GM10248 (cell line): Measurements from ENCODE around the gene C8G.

ENCODE experiments used
- CTCF ChIA-PET: fragments of 300-600 bp; sonication (Branson Sonifier 250); formaldehyde crosslinking; extraction: SDS; loops from one replicate; lab custom pipeline; 2021; ENCODE audit warnings: antibody characterized with exemption; lab: Yijun Ruan, JAX
- POLR2A ChIA-PET: fragments of 350-650 bp; sonication (Branson Sonifier 250); formaldehyde crosslinking; extraction: SDS; loops from one replicate; lab custom pipeline; 2020; ENCODE audit warnings: antibody characterized with exemption; lab: Yijun Ruan, JAX
- DNase-seq: peaks from one replicate; pipeline ENCODE4 v3.0.0; 2012; ENCODE audit errors: extremely low spot score
- TF ChIP-seq, protein P1 (sequence below): IDR thresholded peaks from 2 replicates; pipeline ENCODE4 v1.5.1; 2012; ENCODE audit warnings: mild to moderate bottlenecking, low read depth; ENCODE audit errors: extremely low read depth, missing control alignments, control extremely low read depth

C8G gene

DNA sequence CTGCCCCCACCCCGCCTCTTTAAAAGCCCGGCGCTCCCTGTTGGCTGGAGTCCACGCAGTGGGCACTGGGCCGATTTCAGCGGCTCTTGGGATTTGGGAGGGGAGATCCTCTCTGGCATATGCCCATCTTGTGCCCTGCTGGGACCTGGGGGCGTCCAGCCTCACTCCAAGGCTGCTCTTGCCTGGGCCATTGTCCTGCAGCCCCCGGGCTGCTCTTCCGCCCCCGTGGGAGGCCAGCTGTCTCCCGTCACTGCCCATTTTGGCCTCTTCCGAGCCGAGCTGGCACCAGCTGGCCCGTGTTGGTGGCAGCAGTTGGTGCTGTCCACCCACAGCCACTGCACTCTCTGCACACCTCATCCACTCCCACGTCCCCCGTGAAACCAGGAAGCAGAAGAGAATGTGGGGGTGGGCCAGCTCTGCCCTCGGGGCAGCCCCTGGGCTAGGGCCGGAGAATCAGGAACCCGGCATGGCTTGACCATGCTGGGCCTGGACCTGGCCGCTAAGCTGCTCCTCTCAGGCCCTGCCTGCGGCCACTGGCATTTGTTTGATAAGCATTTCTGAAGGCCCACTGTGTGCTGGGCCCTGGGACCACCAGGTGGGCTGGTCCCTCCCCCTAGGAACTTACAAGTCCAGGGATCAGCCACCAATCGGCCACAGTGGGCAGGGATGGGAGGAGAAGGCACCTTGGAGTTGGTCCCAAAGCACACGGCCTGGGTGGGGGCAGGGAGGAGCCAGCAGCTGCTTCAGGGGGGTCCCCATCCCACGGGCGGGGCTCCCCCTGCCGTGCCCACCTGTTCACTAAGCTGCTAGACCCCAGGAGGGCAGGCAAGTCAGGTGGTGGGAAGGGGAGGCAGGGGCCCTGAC lies 2.2 kb downstream of the C8G start:
- TF ChIP-seq, protein P1, sequence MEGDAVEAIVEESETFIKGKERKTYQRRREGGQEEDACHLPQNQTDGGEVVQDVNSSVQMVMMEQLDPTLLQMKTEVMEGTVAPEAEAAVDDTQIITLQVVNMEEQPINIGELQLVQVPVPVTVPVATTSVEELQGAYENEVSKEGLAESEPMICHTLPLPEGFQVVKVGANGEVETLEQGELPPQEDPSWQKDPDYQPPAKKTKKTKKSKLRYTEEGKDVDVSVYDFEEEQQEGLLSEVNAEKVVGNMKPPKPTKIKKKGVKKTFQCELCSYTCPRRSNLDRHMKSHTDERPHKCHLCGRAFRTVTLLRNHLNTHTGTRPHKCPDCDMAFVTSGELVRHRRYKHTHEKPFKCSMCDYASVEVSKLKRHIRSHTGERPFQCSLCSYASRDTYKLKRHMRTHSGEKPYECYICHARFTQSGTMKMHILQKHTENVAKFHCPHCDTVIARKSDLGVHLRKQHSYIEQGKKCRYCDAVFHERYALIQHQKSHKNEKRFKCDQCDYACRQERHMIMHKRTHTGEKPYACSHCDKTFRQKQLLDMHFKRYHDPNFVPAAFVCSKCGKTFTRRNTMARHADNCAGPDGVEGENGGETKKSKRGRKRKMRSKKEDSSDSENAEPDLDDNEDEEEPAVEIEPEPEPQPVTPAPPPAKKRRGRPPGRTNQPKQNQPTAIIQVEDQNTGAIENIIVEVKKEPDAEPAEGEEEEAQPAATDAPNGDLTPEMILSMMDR = no peak
- ChIA-PET POLR2A (interaction anchor here (1.6 kb wide), 1 partner anchor 294 kb away, joined by 3 read pairs; the partner anchor contains the start of gene TUBB4B), CTCF (interaction anchor here (0.9 to 6.5 kb wide), 30 partner anchors 8 to 289 kb away, joined by 3 to 126 read pairs (median 4); partner anchors contain the start of genes ABCA2, AJM1, FUT7 and MAN1B1)
- no peak for DNase-seq

GRCh38 chr9:136947955-136948510 lies 3.0 kb downstream of the C8G start:
- TF ChIP-seq, protein P1 = peak; percentile 71
- ChIA-PET POLR2A (interaction anchor here (0.6 to 1.6 kb wide), 3 partner anchors 40 to 293 kb away, joined by 3 to 6 read pairs (median 4); partner anchors contain the start of genes CYSRT1 and TUBB4B), CTCF (interaction anchor here (0.6 to 6.5 kb wide), 33 partner anchors 9 to 289 kb away, joined by 3 to 126 read pairs (median 4); partner anchors contain the start of genes ABCA2, AJM1, FUT7 and MAN1B1)
- no peak for DNase-seq

DNA sequence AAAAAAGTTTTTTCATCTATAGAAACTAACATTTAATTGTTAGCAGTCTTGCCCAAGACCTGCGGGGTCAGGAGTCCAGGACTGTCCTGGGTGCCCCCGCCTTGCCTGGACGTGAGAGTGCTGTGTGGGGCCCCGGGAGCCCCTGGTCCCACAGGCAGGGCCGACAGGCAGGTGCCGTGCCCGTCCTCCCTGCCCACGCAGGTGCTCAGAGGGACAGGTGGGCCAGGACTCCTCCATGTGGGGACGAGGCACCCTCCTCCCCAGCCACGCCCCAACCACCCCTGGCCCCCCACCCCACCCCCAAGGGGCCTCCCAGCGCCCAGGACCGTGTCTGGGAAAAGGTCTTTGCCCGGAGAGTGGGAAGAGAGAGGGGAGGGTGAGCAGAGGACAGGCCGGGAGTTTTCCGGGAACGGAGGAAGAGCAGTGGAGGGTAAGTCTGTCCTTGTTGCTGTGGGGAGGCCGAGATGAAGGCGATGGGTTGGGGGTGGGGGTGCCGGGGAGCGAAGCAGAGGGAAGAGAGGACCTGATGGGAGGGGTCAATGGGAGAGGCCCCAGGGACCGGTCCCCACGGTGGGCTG lies 4.3 kb downstream of the C8G start:
- DNase-seq = no peak
- ChIA-PET CTCF (interaction anchor here (2.5 to 6.5 kb wide), 2 partner anchors 80 to 85 kb away, joined by 9 to 126 read pairs; partner anchors contain the start of gene FUT7), POLR2A (no interaction called here)
- TF ChIP-seq, protein P1 = no peak

- CTCF ChIA-PET = interaction anchor here (2.5 to 6.5 kb wide), 2 partner anchors 79 to 84 kb away, joined by 9 to 126 read pairs; partner anchors contain the start of gene FUT7
- DNase-seq = peak; percentile 100
- TF ChIP-seq, protein P1 = no peak
- POLR2A ChIA-PET = no interaction called here
Observed at GRCh38 chr9:136949817-136950655, 5.0 kb downstream of the C8G start.

DNA sequence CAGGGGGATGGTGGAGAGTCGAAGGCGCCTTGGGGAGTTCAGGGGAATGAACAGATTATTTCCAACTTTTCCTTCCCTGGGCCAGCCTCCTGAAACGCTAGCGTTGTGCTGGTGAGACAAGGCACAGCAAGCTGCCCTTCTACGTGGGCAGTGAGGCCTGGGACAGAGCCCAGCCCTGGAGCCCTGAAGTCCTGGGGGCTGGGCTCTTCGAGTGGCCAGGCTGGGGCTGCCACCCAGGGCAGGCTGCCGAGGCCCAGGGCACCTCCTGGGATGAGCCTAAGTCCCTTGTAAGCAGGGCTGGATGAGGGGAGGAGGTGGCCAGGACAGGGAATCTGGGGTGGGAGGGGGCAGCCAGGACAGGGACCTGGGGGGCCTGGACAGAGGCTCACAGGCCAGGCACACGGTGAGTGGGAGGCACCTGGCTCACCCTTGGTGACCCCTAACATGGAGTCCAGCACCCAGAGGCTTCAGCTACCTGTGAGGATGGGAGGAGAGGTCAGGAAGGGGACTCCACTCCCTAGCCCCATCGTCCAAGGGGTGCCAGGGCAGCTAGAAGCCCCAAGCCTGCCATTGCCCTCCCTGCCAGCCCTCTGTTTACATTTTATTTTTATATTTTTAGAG lies 5.7 kb downstream of the C8G start:
- TF ChIP-seq, protein P1 = no peak
- ChIA-PET POLR2A (no interaction called here), CTCF (interaction anchor here (2.5 kb wide), 1 partner anchor 78 kb away, joined by 9 read pairs; no protein-coding TSS in a partner anchor)
- no peak for DNase-seq
